Heart left ventricle (tissue), 16 donors: ENCODE measurements around the gene CRY2. TPM values are rescaled to one million over a fixed set of nuclear protein-coding genes. Genes with fewer than 3 reads are reported as not detected.

Experiments
- ATAC-seq, 4 donors: fragments of 200-7000 bp; cut with Tn5 transposase; one replicate each; pipeline ENCODE4 v1.9.1; 2020 to 2022; ENCODE audit warnings: moderate library complexity in 4 of 4, mild to moderate bottlenecking in 3 of 4, moderate number of reproducible peaks in 1 of 4
- DNase-seq, 5 donors: peaks; one replicate each; pipeline ENCODE4 v3.0.0-alpha.2; 2020
- H3K27ac ChIP-seq, 12 donors: fragments of 200-600 bp; sonication (generic) in 4 of 12; one replicate each; pipeline versions ENCODE4 v1.5.0 to v1.8.0; 2016 to 2022; ENCODE audit warnings: mild to moderate bottlenecking in 2 of 12
- H3K27me3 ChIP-seq, 9 donors: fragments of 200-600 bp; sonication (generic) in 2 of 9; one replicate each; pipeline versions ENCODE4 v1.5.1 to v1.8.0; 2016 to 2022; ENCODE audit warnings: mild to moderate bottlenecking in 3 of 9
- H3K36me3 ChIP-seq, 9 donors: fragments of 200-600 bp; sonication (generic) in 2 of 9; one replicate each; pipeline versions ENCODE4 v1.5.0 to v1.8.0; 2018 to 2022; ENCODE audit warnings: mild to moderate bottlenecking in 2 of 9
- H3K4me1 ChIP-seq, 12 donors: fragments of 200-600 bp; sonication (generic) in 4 of 12; one replicate each; pipeline versions ENCODE4 v1.5.0 to v1.8.0; 2016 to 2022; ENCODE audit warnings: mild to moderate bottlenecking in 3 of 12
- H3K4me3 ChIP-seq, 12 donors: fragments of 200-600 bp; sonication (generic) in 4 of 12; one replicate each; pipeline versions ENCODE4 v1.5.0 to v1.8.0; 2017 to 2022; ENCODE audit warnings: mild to moderate bottlenecking in 9 of 12, moderate library complexity in 4 of 12
- H3K9me3 ChIP-seq, 12 donors: fragments of 200-600 bp; sonication (generic) in 4 of 12; one replicate each; pipeline versions ENCODE4 v1.5.0 to v1.8.0; 2016 to 2022; ENCODE audit warnings: mild to moderate bottlenecking in 1 of 12
- CTCF ChIP-seq, 12 donors: fragments of 200-600 bp; sonication (generic) in 4 of 12; IDR thresholded peaks; one replicate each; pipeline versions ENCODE4 v1.5.0 to v1.8.0; 2018 to 2022; ENCODE audit warnings: antibody characterized with exemption in 12 of 12, mild to moderate bottlenecking in 5 of 12
- POLR2A ChIP-seq, 2 donors: fragments of 450-650 bp; IDR thresholded peaks; one replicate each; pipeline ENCODE4 v1.6.1; 2017; ENCODE audit warnings: antibody characterized with exemption in 2 of 2, mild to moderate bottlenecking in 2 of 2, moderate library complexity in 2 of 2
- WGBS, 4 donors: extraction: QIAGEN DNeasy Blood & Tissue Kit in 2 of 4; methylation state at CpG; one replicate each; pipeline versions ENCODE4 v1.1.5 to v1.1.7; 2013 to 2018; 5-methylcytosine and 5-hydroxymethylcytosine counted together
- intact Hi-C, 10 donors: fragments of 100-400 bp; cut with DNase I; formaldehyde crosslinking; loops; one replicate each; pipeline versions ENCODE4 v1.11.1 to v1.14.2; 2022
- polyA plus RNA-seq, 2 donors: library from polyadenylated mRNA; stranded (reverse); fragments of 200-250 nt; gene quantifications; one replicate each; pipeline ENCODE4 v1.2.3, GENCODE V29; 2013
- total RNA-seq, 9 donors: library from RNA; depleted of rRNA in 2 of 9; stranded (reverse); fragments of >200 nt in 2 of 9; fragmentation: NEBNext Ultra II Directional in 3 of 9; extraction: Animal tissue kit (Norgen Biotek cat#: 25700) in 3 of 9; gene quantifications; one replicate each; pipeline versions ENCODE4 v1.1.0 to v1.2.4, GENCODE V29; 2016 to 2023
- donor health status: ischemic (EF 13 %, LVEDD 7.1; RV severe dilation, severe dysfunction).
- donor health status: healthy with polysubstance abuse.
- donor health status: DM: no; HTN: yes; CAD: no.
- donor health status: DM: no; HTN: no; CAD: no.
- donor health status: ischemic (EF 25% LVEDD 6.9; RV normal size, moderate dysfunction).
- donor health status: ischemic (EF 25% LVEDD 5.7; RV mildly dilated, moderate dysfunction).
- donor health status: healthy.
- donor health status: DM: yes; HTN: yes; CAD: no.
- donor health status: ischemic (EF 35%, LVEDD 5.7; RV mildly dilated, moderate dysfunction).
- donor health status: nonischemic (EF 11% LVEDD 7.7; RV severe dilation, severe dysfunction).
- donor health status: DM: yes; HTN: yes; CAD: no.
- donor health status: PGD.
- donor health status: ischemic (EF 29% LVEDD 5.4; RV normal size, mild dysfunction).
- donor health status: nonischemic (EF 23%, LVEDD 6.1; RV moderate dilation, normal function).

The CRY2 gene
- total and polyA plus RNA-seq, 11 donors = 23.2 to 132 (median 70.3) TPM

DNA sequence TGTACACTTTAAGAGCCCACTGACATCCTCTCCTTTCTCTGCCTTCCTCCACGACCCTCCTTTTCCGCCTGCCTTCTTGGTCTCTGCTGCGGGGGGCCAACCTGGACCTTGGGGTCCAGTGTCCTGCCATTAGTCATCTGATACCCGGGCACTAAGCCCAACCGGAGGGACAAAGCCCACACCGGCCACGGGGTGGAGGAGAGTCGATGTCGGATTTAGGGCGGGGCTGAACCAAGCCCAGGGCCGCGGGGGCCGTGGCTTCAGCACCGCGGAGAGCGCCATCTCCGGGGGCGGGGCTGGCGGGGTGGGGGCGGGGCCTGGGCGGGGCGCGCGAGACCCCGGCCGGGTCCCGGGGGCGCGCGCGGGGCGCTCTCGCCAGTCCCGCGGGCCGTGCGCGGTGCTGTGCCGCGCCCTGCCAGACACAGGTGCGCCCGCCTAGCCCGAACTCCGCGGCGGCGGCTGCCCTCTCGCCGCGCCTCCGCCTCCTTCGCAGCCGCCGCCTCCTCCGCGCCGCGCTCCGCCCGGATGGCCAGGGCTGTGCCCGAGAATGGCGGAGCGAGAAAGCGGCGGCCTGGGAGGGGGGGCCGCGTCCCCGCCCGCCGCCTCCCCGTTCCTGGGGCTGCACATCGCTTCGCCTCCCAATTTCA is 38.1 kb downstream of the CRY2 start, which contains the start of gene MAPK8IP1:
MAPK8IP1 (plus strand) TSS at position 378 of the 647 bp plus-strand sequence; CDS start at position 548, 170 bp downstream.
- Histone ChIP-seq H3K4me3 (peak within 1 kb of the TSS in 11 of 12 donors; percentile 28 to 66 (median 51)), H3K4me1 (peaks cover 0 to 24% (median 8%) of the 10 kb centered on the region in 12 donors), H3K36me3 (peaks cover 2 to 27% (median 22%) of the 10 kb centered on the region in 9 donors), H3K27me3 (peaks cover 0 to 3% (median 0%) of the 10 kb centered on the region in 9 donors), H3K27ac (no peak within 1 kb of the TSS), H3K9me3 (no peaks in the 10 kb centered on the region)
- TF ChIP-seq CTCF (IDR thresholded peaks at IDR 0.05) (no peak), POLR2A (IDR thresholded peaks at IDR 0.05) (no peak)
- peak in 4 of 5 donors; percentile 55 to 65 (median 57) for DNase-seq
- intact Hi-C loops = no loop called here
- ATAC-seq = peak; percentile 53 to 80 (median 66)
- WGBS, 4 donors = 1 to 8% (median 2%) methylated on average over 15 to 73 of the region's 73 CpGs

DNA sequence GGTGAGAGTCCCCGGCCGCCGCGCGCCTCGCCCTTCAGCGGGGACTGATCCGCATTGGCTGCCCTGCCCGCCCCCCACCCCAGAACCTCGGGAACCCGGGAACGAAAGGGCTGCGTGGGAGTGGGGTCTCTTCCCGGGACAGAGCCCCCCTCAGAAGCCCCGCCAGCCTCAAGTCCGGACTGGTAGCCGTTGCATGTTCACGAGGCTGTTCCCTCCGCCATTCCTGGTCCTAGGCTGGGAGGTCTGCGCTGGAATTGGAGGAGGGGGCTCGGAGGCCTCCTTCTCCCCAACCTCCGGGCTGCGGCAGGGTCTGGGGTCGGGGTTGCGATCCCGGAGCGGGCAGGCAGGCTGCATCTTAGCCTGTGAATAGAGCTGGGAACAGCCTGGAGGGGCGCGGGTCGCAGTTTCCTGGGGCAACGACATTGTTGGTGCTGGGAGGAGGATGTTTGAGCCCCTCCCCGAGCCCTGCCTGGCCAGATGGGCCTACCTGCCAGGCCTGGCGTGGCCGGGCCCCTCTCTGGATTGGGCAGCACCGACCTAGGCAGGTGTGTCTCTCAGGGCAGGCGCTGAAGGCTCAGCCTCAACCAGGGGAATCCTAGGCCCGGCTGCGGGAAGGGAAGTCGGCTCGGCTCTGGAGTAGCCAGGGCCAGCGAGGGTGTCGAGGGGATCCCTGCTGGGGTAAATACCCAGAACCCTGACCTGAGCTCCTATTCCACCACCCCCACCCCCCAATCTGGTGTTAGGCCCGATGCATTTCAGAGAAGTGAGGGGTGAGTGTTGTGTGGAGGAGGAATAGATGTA is 38.8 kb downstream of the CRY2 start:
- peaks cover 0 to 3% (median 0%) of the 10 kb centered on the region in 9 donors for H3K27me3 ChIP-seq
- WGBS, 4 donors = 15 to 24% (median 23%) methylated on average over 28 to 43 of the region's 43 CpGs
- peaks cover 0 to 17% (median 7%) of the 10 kb centered on the region in 12 donors for H3K4me1 ChIP-seq
- H3K9me3 ChIP-seq = no peaks in the 10 kb centered on the region
- H3K27ac ChIP-seq = no peak overlapping the region
- H3K4me3 ChIP-seq = peak overlapping the region in 11 of 12 donors; percentile 28 to 66 (median 51)
- no peak for DNase-seq
- no peak for ATAC-seq
- TF ChIP-seq CTCF (IDR thresholded peaks at IDR 0.05) = no peak
- no peak for TF ChIP-seq POLR2A (IDR thresholded peaks at IDR 0.05)
- peaks cover 0 to 20% (median 15%) of the 10 kb centered on the region in 9 donors for H3K36me3 ChIP-seq
- intact Hi-C loops = no loop called here

DNA sequence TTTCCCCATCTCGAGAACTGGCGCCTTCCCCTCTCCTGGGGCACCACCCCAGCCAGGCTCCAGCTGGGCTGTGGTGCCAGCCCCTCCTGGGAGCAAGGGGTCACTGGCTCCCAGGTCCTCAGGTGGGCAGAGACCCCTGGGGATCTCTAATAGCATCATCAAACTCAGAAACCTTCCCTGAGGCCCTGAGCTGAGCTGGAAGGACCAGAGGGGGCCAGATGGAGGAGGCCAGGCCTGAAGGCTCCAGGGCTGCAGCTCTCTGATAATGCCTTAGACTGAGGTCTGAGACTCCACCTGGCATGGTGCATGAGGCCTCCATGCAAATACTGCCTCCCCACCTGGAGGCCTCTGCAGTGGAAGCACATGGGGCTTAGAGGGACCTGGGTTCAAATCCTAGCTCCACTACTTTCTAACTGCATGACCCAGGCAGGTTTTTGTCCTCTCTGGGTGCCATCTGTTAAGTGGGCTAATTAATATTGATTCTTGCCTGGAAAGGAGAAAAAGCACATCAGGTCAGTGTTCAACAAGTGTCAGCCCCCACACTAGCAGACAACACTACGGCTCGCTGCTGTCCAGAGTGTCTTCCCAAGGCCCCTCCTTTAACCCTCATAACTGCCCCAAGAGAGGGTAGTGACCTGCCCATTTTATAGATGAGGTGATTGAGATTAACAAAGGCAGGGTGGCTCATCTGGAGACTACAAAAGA is 39.7 kb downstream of the CRY2 start:
- no peak for ATAC-seq
- H3K4me1 ChIP-seq = peaks cover 0 to 11% (median 5%) of the 10 kb centered on the region in 12 donors
- peaks cover 0 to 3% (median 0%) of the 10 kb centered on the region in 9 donors for H3K27me3 ChIP-seq
- H3K4me3 ChIP-seq = no peak overlapping the region
- no peak for DNase-seq
- TF ChIP-seq CTCF (IDR thresholded peaks at IDR 0.05) = no peak
- TF ChIP-seq POLR2A (IDR thresholded peaks at IDR 0.05) = no peak
- H3K36me3 ChIP-seq = peaks cover 0 to 12% (median 7%) of the 10 kb centered on the region in 9 donors
- no peak overlapping the region for H3K27ac ChIP-seq
- intact Hi-C loops = no loop called here
- H3K9me3 ChIP-seq = no peaks in the 10 kb centered on the region
- WGBS, 4 donors = 83 to 96% (median 90%) methylated on average over 4 of the region's 4 CpGs
